ENCODE data around the gene OXSR1. TPM values are rescaled to one million over a fixed set of nuclear protein-coding genes. Genes with fewer than 3 reads are reported as not detected.

OXSR1 gene
- total RNA-seq, 1 experiment from 2014 or later: 33.2 TPM

DNA sequence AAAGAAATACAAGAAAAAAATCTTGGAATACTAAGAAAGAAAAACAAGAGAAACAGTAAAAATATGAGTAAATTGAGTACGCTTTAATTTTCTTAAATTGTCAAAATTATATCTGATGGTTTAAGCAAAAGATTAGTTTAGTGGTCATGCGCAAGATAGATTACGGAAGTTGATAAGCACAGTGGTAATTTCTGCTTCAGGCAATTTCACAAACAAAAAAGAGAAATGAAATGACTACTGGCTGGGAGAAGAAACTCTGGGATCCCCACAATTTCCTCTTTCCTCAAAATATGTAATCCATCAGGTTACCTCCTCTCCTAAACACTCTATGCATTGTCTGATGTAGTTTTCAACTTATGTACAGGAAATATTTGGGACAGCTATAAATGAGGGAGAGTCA is 17.9 kb upstream of the OXSR1 start:
- H3K9me3 ChIP-seq (ENCODE audit: control insufficient read depth, insufficient read depth, low read depth, low read length): no peaks in the 10 kb centered on the region; the same call in 1 of the 2 replicates
- in situ Hi-C loops (cut with HindIII; ENCODE audit: low pct_unique_long_range_greater_than_20kb, low sequenced_read_pairs): no loop called here
- BruUV-seq (replicated peaks): no TSS peak

DNA sequence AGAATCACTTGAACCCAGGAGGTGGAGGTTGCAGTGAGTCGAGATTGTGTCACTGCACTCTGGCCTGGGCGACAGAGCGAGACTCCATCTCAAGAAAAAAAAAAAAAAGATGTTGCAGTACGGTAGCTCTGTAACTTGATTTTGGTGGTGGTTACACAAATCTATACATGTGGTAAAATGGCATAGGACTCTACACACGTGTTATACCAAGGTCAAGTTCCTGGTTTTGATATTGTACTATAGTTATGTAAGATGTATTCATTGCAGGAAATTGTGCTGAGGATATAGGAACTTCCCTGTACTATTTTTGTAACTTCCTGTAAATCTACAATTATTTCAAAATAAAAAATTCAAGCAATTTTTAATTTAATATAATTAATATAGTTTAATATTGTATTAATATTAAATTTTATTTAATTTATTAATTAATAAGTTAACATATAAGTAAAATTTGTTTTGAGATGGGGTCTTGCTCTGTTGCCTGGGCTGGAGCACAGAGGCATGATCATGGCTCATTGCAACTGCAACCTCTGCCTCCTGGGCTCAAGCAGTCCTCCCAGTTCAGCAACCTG is 16.9 kb upstream of the OXSR1 start:
- DNase-seq (ENCODE audit: low read depth, low spot score) (no peak), ATAC-seq (no peak)
- Histone ChIP-seq H3K9me3 (ENCODE audit: control insufficient read depth, insufficient read depth, low read depth, low read length) (no peaks in the 10 kb centered on the region; the same call in 1 of the 2 replicates), H3K27me3 (ENCODE audit: control insufficient read depth, insufficient read depth, low read length) (no peaks in the 10 kb centered on the region), H3K4me3 (ENCODE audit: low read depth in 2 of 2, low read length in 2 of 2) (no peak overlapping the region), H3K4me1 (ENCODE audit: control insufficient read depth, insufficient read depth, low read length) (no peaks in the 10 kb centered on the region), H3K27ac (ENCODE audit: low read length) (no peak overlapping the region), H3K36me3 (ENCODE audit: control insufficient read depth, insufficient read depth, low read length) (no peaks in the 10 kb centered on the region; the same call in 1 of the 2 replicates)
- intact Hi-C loops (cut with micrococcal nuclease; ENCODE audit: unreplicated experiment) (no loop called here), in situ Hi-C loops (cut with HindIII; ENCODE audit: low pct_unique_long_range_greater_than_20kb, low sequenced_read_pairs) (no loop called here)
- POLR2A ChIA-PET: interaction anchor here (0.6 kb wide), 1 partner anchor 133 kb away, joined by 3 read pairs; no protein-coding TSS in a partner anchor
- no TSS peak for BruUV-seq (replicated peaks)
- CTCF ChIA-PET: no interaction called here
- no peak for TF ChIP-seq SIN3A (IDR thresholded peaks at IDR 0.05; ENCODE audit: borderline replicate concordance, insufficient read depth, low read depth, low read length)
- TF ChIP-seq, protein P1, sequence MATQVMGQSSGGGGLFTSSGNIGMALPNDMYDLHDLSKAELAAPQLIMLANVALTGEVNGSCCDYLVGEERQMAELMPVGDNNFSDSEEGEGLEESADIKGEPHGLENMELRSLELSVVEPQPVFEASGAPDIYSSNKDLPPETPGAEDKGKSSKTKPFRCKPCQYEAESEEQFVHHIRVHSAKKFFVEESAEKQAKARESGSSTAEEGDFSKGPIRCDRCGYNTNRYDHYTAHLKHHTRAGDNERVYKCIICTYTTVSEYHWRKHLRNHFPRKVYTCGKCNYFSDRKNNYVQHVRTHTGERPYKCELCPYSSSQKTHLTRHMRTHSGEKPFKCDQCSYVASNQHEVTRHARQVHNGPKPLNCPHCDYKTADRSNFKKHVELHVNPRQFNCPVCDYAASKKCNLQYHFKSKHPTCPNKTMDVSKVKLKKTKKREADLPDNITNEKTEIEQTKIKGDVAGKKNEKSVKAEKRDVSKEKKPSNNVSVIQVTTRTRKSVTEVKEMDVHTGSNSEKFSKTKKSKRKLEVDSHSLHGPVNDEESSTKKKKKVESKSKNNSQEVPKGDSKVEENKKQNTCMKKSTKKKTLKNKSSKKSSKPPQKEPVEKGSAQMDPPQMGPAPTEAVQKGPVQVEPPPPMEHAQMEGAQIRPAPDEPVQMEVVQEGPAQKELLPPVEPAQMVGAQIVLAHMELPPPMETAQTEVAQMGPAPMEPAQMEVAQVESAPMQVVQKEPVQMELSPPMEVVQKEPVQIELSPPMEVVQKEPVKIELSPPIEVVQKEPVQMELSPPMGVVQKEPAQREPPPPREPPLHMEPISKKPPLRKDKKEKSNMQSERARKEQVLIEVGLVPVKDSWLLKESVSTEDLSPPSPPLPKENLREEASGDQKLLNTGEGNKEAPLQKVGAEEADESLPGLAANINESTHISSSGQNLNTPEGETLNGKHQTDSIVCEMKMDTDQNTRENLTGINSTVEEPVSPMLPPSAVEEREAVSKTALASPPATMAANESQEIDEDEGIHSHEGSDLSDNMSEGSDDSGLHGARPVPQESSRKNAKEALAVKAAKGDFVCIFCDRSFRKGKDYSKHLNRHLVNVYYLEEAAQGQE (IDR thresholded peaks at IDR 0.05; ENCODE audit: insufficient read depth in 1 of 2, low read depth in 2 of 2, low read length in 1 of 2): no peak
- TF ChIP-seq CTCF (IDR thresholded peaks at IDR 0.05): no peak
- TF ChIP-seq POLR2AphosphoS5 (IDR thresholded peaks at IDR 0.05; ENCODE audit: low read depth, low read length): no peak
- TF ChIP-seq TCF7L2 (IDR thresholded peaks at IDR 0.05; ENCODE audit: low read depth, low read length): no peak

More for the DNA sequence above, 17.9 kb upstream of the OXSR1 start:
- Histone ChIP-seq H3K4me3 (ENCODE audit: low read depth in 2 of 2, low read length in 2 of 2) (no peak overlapping the region), H3K4me1 (ENCODE audit: control insufficient read depth, insufficient read depth, low read length) (no peaks in the 10 kb centered on the region), H3K36me3 (ENCODE audit: control insufficient read depth, insufficient read depth, low read length) (no peaks in the 10 kb centered on the region; the same call in 1 of the 2 replicates), H3K27me3 (ENCODE audit: control insufficient read depth, insufficient read depth, low read length) (no peaks in the 10 kb centered on the region), H3K27ac (ENCODE audit: low read length) (no peak overlapping the region)
- ATAC-seq (no peak), DNase-seq (ENCODE audit: low read depth, low spot score) (no peak)
- intact Hi-C loops (cut with micrococcal nuclease; ENCODE audit: unreplicated experiment): no loop called here
- ChIA-PET CTCF (no interaction called here), POLR2A (interaction anchor here (0.7 kb wide), 1 partner anchor 11 kb away, joined by 6 read pairs; the partner anchor contains the start of gene ACAA1)
- TF ChIP-seq, protein P1 (IDR thresholded peaks at IDR 0.05; ENCODE audit: insufficient read depth in 1 of 2, low read depth in 2 of 2, low read length in 1 of 2): no peak
- TF ChIP-seq POLR2AphosphoS5 (IDR thresholded peaks at IDR 0.05; ENCODE audit: low read depth, low read length): no peak

All from Panc1 (cell line).